ENCODE data around the gene DLG1.
A peak's percentile ranks its signal among the peaks of the same experiment; 100 is the strongest.

The DLG1 gene

DNA sequence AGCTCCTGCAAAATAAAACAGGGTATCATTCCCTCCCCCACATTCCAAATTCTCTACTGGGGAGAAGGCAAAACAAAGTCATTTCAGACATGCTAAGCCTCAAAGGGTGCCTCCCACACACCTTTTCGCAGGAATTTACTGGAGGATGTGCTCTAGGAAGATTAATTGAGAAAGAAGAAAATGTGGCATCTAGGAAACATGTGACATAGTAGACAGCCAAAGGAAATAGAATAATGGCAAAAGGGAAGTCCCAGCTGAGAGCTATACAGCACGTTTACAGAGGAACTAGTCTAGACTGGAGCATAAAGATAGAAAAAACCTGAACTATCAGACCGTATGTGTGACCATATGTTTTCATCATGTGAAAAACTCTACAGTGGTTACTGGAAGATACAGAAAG is 210.0 kb downstream of the DLG1 start:
- TF ChIP-seq, protein P1, sequence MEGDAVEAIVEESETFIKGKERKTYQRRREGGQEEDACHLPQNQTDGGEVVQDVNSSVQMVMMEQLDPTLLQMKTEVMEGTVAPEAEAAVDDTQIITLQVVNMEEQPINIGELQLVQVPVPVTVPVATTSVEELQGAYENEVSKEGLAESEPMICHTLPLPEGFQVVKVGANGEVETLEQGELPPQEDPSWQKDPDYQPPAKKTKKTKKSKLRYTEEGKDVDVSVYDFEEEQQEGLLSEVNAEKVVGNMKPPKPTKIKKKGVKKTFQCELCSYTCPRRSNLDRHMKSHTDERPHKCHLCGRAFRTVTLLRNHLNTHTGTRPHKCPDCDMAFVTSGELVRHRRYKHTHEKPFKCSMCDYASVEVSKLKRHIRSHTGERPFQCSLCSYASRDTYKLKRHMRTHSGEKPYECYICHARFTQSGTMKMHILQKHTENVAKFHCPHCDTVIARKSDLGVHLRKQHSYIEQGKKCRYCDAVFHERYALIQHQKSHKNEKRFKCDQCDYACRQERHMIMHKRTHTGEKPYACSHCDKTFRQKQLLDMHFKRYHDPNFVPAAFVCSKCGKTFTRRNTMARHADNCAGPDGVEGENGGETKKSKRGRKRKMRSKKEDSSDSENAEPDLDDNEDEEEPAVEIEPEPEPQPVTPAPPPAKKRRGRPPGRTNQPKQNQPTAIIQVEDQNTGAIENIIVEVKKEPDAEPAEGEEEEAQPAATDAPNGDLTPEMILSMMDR (IDR thresholded peaks at IDR 0.05), result no peak
- Histone ChIP-seq H3K36me3 (no peaks in the 10 kb centered on the region), H3K4me3 (ENCODE audit: low read depth in 1 of 2, low read length in 1 of 2) (no peak overlapping the region), H3K9me3 (no peaks in the 10 kb centered on the region), H3K27ac (peak overlapping the region; percentile 30), H3K4me1 (ENCODE audit: control insufficient read depth in 1 of 2, insufficient read depth in 1 of 2, low read depth in 1 of 2, low read length in 1 of 2) (peaks cover 7 to 10% of the 10 kb centered on the region in 2 experiments), H3K27me3 (no peaks in the 10 kb centered on the region)

DNA sequence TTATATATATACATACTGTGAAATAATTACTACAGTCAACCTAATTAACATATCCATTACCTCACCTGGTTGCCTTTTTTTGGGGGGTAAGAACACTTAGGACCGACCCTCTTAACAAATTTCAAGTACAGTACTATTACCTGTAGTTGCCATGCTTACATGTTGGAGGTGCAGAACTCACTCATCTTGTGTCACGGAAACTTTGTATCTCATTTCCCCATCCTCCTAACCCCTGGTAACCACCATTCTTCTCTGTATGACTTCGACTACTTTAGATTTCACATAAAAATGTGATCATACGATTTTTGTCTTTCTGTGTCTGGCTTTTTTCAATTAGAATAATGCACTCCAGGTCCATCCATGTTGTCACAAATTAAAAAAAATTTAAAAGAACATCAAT is 213.3 kb downstream of the DLG1 start:
- H3K9me3 ChIP-seq, result no peaks in the 10 kb centered on the region
- H3K27me3 ChIP-seq, result no peaks in the 10 kb centered on the region
- TF ChIP-seq, protein P1 (IDR thresholded peaks at IDR 0.05), result no peak
- H3K27ac ChIP-seq, result no peak overlapping the region
- H3K36me3 ChIP-seq, result no peaks in the 10 kb centered on the region
- H3K4me1 ChIP-seq (ENCODE audit: control insufficient read depth in 1 of 2, insufficient read depth in 1 of 2, low read depth in 1 of 2, low read length in 1 of 2), result peaks cover 7 to 10% of the 10 kb centered on the region in 2 experiments
- no peak overlapping the region for H3K4me3 ChIP-seq (ENCODE audit: low read depth in 1 of 2, low read length in 1 of 2)

DNA sequence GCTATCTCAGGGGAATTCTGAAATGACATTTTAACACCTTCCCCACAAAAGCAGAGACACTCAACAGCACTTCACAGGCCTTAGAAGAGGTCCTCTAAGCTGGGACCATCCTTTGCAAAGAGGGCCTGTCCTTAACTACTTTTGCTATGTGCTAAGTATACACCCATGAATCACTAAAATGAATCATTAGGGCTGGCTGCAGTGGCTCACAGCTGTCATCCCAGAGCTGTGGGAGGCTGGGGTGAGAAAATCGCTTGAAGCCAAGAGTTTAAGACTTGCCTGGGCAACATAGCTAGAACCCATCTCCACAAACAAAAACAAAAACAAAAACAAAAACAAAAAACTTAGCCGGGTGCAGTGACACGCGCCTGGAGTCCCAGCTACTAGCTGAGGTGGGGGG is 214.9 kb downstream of the DLG1 start:
- Histone ChIP-seq H3K36me3 (no peaks in the 10 kb centered on the region), H3K9me3 (no peaks in the 10 kb centered on the region), H3K4me1 (ENCODE audit: control insufficient read depth in 1 of 2, insufficient read depth in 1 of 2, low read depth in 1 of 2, low read length in 1 of 2) (peaks cover 3% of the 10 kb centered on the region in 2 experiments), H3K27me3 (no peaks in the 10 kb centered on the region), H3K4me3 (ENCODE audit: low read depth in 1 of 2, low read length in 1 of 2) (no peak overlapping the region), H3K27ac (no peak overlapping the region)
- TF ChIP-seq, protein P1 (IDR thresholded peaks at IDR 0.05), result no peak

DNA sequence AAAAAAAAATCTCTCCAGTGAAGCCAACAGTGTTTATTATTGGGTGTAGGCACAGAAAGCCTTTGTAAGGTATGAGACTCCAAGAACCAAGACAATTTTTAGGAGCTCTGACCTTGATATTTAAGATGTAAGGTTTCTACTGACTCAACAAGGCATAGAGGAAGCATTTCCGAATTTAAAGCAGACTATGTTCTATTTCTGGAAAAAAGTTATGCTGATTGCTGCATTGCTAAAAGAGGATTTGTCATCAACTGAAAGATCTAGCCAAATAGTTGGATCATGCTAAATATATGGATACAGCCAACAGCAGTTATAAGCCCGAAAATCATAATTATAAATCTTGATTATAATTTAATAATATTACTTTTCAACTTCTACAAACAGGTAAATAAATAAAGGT is 215.5 kb downstream of the DLG1 start:
- Histone ChIP-seq H3K27ac (no peak overlapping the region), H3K36me3 (no peaks in the 10 kb centered on the region), H3K4me1 (ENCODE audit: control insufficient read depth in 1 of 2, insufficient read depth in 1 of 2, low read depth in 1 of 2, low read length in 1 of 2) (no peaks in the 10 kb centered on the region), H3K9me3 (no peaks in the 10 kb centered on the region), H3K4me3 (ENCODE audit: low read depth in 1 of 2, low read length in 1 of 2) (no peak overlapping the region), H3K27me3 (no peaks in the 10 kb centered on the region)
- TF ChIP-seq, protein P1 (IDR thresholded peaks at IDR 0.05), result no peak

DNA sequence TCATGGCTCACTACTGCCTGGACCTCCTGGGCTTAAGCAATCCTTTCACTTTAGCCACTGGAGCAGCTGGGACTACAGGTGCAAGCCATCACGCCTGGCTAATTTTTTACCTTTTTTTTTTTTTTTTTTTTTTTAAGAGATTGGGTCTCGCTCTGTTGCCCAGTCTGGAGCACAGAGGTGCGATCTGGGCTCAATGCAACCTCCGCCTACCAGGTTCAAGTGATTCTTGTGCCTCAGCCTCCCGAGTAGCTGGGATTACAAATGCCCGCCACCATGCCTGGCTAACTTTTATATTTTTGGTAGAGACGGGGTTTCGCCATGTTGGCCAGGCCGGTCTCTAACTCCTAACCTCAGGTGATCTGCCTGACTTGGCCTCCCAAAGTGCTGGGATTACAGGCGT is 218.1 kb downstream of the DLG1 start:
- Histone ChIP-seq H3K27ac (no peak overlapping the region), H3K4me1 (ENCODE audit: control insufficient read depth in 1 of 2, insufficient read depth in 1 of 2, low read depth in 1 of 2, low read length in 1 of 2) (no peaks in the 10 kb centered on the region), H3K4me3 (ENCODE audit: low read depth in 1 of 2, low read length in 1 of 2) (no peak overlapping the region), H3K9me3 (no peaks in the 10 kb centered on the region), H3K36me3 (no peaks in the 10 kb centered on the region), H3K27me3 (no peaks in the 10 kb centered on the region)
- TF ChIP-seq, protein P1 (IDR thresholded peaks at IDR 0.05), result no peak

DNA sequence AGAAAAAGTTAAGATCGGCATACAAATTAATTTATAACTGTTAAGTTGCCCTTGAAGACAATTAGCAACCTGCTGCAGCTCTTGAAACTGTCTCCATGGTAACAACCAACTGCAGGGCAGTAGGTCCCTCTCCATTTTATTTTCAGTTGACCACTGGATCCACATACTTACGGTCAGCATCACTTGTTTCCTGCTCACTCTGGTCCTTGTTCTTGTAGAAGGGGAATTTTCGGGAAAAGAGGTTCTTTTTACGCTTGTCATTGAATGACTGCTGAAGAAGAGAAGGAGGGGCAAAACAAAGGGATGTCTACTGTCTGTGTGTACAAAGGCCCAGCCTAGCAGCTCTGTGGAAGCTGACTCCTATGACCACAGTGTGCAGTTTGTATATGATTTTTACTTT is 222.0 kb downstream of the DLG1 start:
- Histone ChIP-seq H3K27me3 (no peaks in the 10 kb centered on the region), H3K4me3 (ENCODE audit: low read depth in 1 of 2, low read length in 1 of 2) (no peak overlapping the region), H3K36me3 (no peaks in the 10 kb centered on the region), H3K4me1 (ENCODE audit: control insufficient read depth in 1 of 2, insufficient read depth in 1 of 2, low read depth in 1 of 2, low read length in 1 of 2) (no peaks in the 10 kb centered on the region), H3K27ac (no peak overlapping the region), H3K9me3 (no peaks in the 10 kb centered on the region)
- TF ChIP-seq, protein P1 (IDR thresholded peaks at IDR 0.05), result no peak
